OCI-LY7 (cell line): Measurements from ENCODE around the gene MS4A10.

ENCODE experiments used
- CTCF ChIP-seq: fragments of 200-600 bp; sonication (generic); conservative IDR thresholded peaks from 2 replicates; pipeline ENCODE4 v1.5.1; 2014; ENCODE audit warnings: mild to moderate bottlenecking, antibody characterized with exemption, low read length, moderate library complexity, mixed read lengths
- EZH2phosphoT487 ChIP-seq: fragments of 200-600 bp; sonication (generic); IDR thresholded peaks from 2 replicates; pipeline ENCODE4 v1.6.1; 2018; ENCODE audit warnings: low read depth, borderline replicate concordance, mild to moderate bottlenecking, mixed run types, antibody characterized with exemption, low read length, moderate library complexity, mixed read lengths

- TF ChIP-seq CTCF, result no peak
- TF ChIP-seq EZH2phosphoT487, result no peak
These were observed 19.8 kb upstream of the MS4A10 start for GRCh38 chr11:60765355-60765754.
